Cardiac muscle cell (in vitro differentiated cells and primary cell): ENCODE measurements around the gene CHCHD6. TPM values are rescaled to one million over a fixed set of nuclear protein-coding genes. Genes with fewer than 3 reads are reported as not detected.

ENCODE experiments used
- DNase-seq, 2 donors: peaks; one replicate each; pipeline versions ENCODE4 v3.0.0 to v3.0.0-alpha.2; 2010 to 2017; ENCODE audit warnings: low read depth in 1 of 2, low spot score in 1 of 2
- H3K27ac ChIP-seq: fragments of 200-600 bp; sonication (generic); 2 replicates; pipeline ENCODE4 v1.5.1; 2016
- H3K27me3 ChIP-seq: fragments of 200-600 bp; sonication (generic); 2 replicates; pipeline ENCODE4 v1.6.0; 2016; ENCODE audit warnings: control low read depth
- H3K36me3 ChIP-seq: fragments of 200-600 bp; sonication (generic); 2 replicates; pipeline ENCODE4 v1.5.1; 2016; ENCODE audit warnings: control low read depth
- H3K4me1 ChIP-seq: fragments of 200-600 bp; sonication (generic); 2 replicates; pipeline ENCODE4 v1.8.1; 2017; ENCODE audit warnings: low read depth, mild to moderate bottlenecking, mixed run types
- H3K4me3 ChIP-seq: fragments of 200-600 bp; sonication (generic); 2 replicates; pipeline ENCODE4 v1.5.1; 2016; ENCODE audit warnings: mild to moderate bottlenecking
- H3K9me3 ChIP-seq: fragments of 200-600 bp; sonication (generic); 2 replicates; pipeline ENCODE4 v1.5.1; 2017; ENCODE audit warnings: low read depth, mild to moderate bottlenecking, control low read depth
- polyA plus RNA-seq: library from polyadenylated mRNA; unstranded; fragments of >200 nt; fragmentation: Nextera tagmentation; extraction: Ambion mirVana; gene quantifications from 2 replicates; pipeline ENCODE4 v1.2.1, GENCODE V29; 2016
- total RNA-seq: library from RNA; depleted of rRNA; stranded (reverse); fragments of >200 nt; gene quantifications from 2 replicates; pipeline ENCODE4 v1.2.3, GENCODE V29; 2016
- TF ChIP-seq, protein P1 (sequence below): IDR thresholded peaks from 2 replicates; pipeline ENCODE4 v1.5.1; 2012; ENCODE audit warnings: low read depth, mild to moderate bottlenecking, low read length

CHCHD6 gene
- total and polyA plus RNA-seq, 2 experiments from 2014 or later: 76.0 to 102 TPM

GRCh38 chr3:126960604-126960995, 256.6 kb downstream of the CHCHD6 start:
- TF ChIP-seq, protein P1, sequence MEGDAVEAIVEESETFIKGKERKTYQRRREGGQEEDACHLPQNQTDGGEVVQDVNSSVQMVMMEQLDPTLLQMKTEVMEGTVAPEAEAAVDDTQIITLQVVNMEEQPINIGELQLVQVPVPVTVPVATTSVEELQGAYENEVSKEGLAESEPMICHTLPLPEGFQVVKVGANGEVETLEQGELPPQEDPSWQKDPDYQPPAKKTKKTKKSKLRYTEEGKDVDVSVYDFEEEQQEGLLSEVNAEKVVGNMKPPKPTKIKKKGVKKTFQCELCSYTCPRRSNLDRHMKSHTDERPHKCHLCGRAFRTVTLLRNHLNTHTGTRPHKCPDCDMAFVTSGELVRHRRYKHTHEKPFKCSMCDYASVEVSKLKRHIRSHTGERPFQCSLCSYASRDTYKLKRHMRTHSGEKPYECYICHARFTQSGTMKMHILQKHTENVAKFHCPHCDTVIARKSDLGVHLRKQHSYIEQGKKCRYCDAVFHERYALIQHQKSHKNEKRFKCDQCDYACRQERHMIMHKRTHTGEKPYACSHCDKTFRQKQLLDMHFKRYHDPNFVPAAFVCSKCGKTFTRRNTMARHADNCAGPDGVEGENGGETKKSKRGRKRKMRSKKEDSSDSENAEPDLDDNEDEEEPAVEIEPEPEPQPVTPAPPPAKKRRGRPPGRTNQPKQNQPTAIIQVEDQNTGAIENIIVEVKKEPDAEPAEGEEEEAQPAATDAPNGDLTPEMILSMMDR: no peak
- H3K27ac ChIP-seq: no peak overlapping the region
- no peak for DNase-seq
- H3K4me3 ChIP-seq: no peak overlapping the region
- no peaks in the 10 kb centered on the region for H3K36me3 ChIP-seq
- no peaks in the 10 kb centered on the region for H3K9me3 ChIP-seq
- no peaks in the 10 kb centered on the region for H3K4me1 ChIP-seq
- no peaks in the 10 kb centered on the region for H3K27me3 ChIP-seq

GRCh38 chr3:126961191-126961790, 257.3 kb downstream of the CHCHD6 start:
- H3K4me1 ChIP-seq: no peaks in the 10 kb centered on the region
- TF ChIP-seq, protein P1: no peak
- no peaks in the 10 kb centered on the region for H3K9me3 ChIP-seq
- H3K27me3 ChIP-seq: no peaks in the 10 kb centered on the region
- H3K27ac ChIP-seq: no peak overlapping the region
- peak in 1 of 2 donors; percentile 79 for DNase-seq
- no peak overlapping the region for H3K4me3 ChIP-seq
- no peaks in the 10 kb centered on the region for H3K36me3 ChIP-seq

GRCh38 chr3:126961791-126962461, 257.9 kb downstream of the CHCHD6 start:
- no peak for DNase-seq
- no peak overlapping the region for H3K4me3 ChIP-seq
- H3K27ac ChIP-seq: no peak overlapping the region
- H3K9me3 ChIP-seq: no peaks in the 10 kb centered on the region
- H3K4me1 ChIP-seq: no peaks in the 10 kb centered on the region
- TF ChIP-seq, protein P1: no peak
- no peaks in the 10 kb centered on the region for H3K36me3 ChIP-seq
- no peaks in the 10 kb centered on the region for H3K27me3 ChIP-seq

DNA sequence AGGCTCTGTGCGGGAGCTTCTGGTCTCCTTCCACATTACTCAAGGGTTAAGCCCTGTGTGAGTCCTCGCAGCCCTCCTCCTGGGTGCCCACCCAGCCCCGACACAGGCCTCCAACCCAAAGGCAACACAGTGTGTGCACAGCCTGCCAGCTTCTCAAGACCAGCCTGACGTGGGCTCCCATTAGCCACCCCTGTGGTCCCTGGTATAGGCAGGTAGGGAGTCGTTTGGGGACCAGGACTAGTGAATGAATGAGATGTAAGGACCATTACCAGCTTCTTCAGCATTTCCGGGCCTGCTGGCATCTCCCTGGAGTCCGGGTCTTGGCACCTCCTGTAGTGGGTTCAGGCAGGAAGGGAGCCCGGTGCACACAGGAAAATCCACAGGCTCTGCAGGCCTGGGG, 258.7 kb downstream of the CHCHD6 start:
- Histone ChIP-seq H3K36me3 (no peaks in the 10 kb centered on the region), H3K27me3 (no peaks in the 10 kb centered on the region), H3K4me1 (no peaks in the 10 kb centered on the region), H3K27ac (no peak overlapping the region), H3K4me3 (no peak overlapping the region), H3K9me3 (no peaks in the 10 kb centered on the region)
- TF ChIP-seq, protein P1: no peak
- DNase-seq: no peak

GRCh38 chr3:126963261-126964190, 259.5 kb downstream of the CHCHD6 start:
- TF ChIP-seq, protein P1: no peak
- Histone ChIP-seq H3K9me3 (no peaks in the 10 kb centered on the region), H3K27me3 (no peaks in the 10 kb centered on the region), H3K4me1 (no peaks in the 10 kb centered on the region), H3K36me3 (no peaks in the 10 kb centered on the region), H3K27ac (no peak overlapping the region), H3K4me3 (no peak overlapping the region)
- DNase-seq: no peak
